ENCODE data around the gene STAT3. TPM values are rescaled to one million over a fixed set of nuclear protein-coding genes. Genes with fewer than 3 reads are reported as not detected.
A peak's percentile ranks its signal among the peaks of the same experiment; 100 is the strongest.

STAT3 gene
- total and polyA plus RNA-seq, 2 of the 13 experiments (the other 11 are each of a cell fraction or from before 2014, with no cell fraction given): 61.8 to 62.4 TPM

DNA sequence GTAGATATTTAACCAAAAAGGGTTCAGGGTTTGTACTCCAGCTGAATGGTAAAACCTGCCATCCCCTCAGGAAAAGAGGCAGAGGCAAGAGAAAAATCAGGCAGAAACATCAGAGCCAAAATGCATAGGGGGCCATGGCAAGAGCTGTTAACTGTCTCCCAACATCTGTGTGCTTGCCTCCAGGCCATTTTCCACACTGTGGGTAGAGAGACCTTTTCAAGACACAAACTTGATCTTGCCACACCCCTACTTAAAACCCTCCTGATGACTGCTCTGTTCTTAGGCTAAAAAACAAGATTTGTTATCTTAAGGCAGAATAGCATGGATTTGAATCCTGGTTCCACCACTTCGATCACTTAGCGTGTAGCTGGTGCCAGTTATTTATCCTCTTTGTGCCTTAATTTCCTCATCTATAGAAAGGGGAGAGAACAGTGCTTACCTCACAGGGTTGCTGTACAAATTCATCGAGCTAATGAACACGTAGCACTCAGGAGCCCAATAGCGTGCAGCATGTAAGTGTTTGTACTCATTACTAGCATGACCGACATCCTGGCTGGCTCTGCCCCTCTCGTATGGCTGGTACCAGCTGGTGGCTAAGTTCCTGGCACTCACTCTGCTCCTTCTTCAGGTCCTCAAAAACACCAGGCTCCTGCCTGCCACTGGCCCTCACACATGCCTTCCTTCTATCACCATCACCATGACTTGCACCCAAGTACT is 25.8 kb downstream of the STAT3 start:
- in situ Hi-C loops (cut with HindIII; ENCODE audit: extremely low pct_ligation_motif_present, low pct_unique_long_range_greater_than_20kb): no loop called here
- no peak overlapping the region for H3K4me3 ChIP-seq (replicated peaks in 1 of 3; ENCODE audit: insufficient read depth in 1 of 3, low read depth in 2 of 3, low read length in 3 of 3)
- H4K20me1 ChIP-seq (ENCODE audit: insufficient read depth, low read length): peaks cover 34% of the 10 kb centered on the region
- CTCF ChIA-PET (ENCODE audit: low intra/inter-chr PET ratio, low total read pairs): no interaction called here
- H3K79me2 ChIP-seq (ENCODE audit: insufficient read depth, low read length): peaks cover 76% of the 10 kb centered on the region
- 0 out of 5 replicates have a peak, but pooled peaks cover 0 to 2% of the 10 kb centered on the region in 2 experiments for H3K36me3 ChIP-seq (replicated peaks in 1 of 2; ENCODE audit: control insufficient read depth in 1 of 2, insufficient read depth in 2 of 2, low read length in 2 of 2)
- TF ChIP-seq ZNF878 (CRISPR knock-in tag; IDR thresholded peaks at IDR 0.05): no peak
- no peak for TF ChIP-seq ELF1 (CRISPR knock-in tag; IDR thresholded peaks at IDR 0.05)
- no peak overlapping the region for H2AFZ ChIP-seq (ENCODE audit: low read length)
- no peak overlapping the region for H3K9ac ChIP-seq (ENCODE audit: insufficient read depth, low read depth, low read length)
- POLR2A ChIA-PET: interaction anchor here (1.7 kb wide), 1 partner anchor 26 kb away, joined by 9 read pairs; the partner anchor contains the start of gene STAT3
- H3K4me1 ChIP-seq (ENCODE audit: insufficient read depth, low read length): peaks cover 44% of the 10 kb centered on the region
- no peak; the same call in 2 of the 3 replicates for ATAC-seq
- no TSS peak for BruUV-seq (replicated peaks)
- WGBS (ENCODE audit: low lambda C conversion rate): 92% methylated on average over 7 of the region's 7 CpGs
- no peak overlapping the region for H3K4me2 ChIP-seq (ENCODE audit: low read depth, low read length)
- no peak for FAIRE-seq
- no peaks in the 10 kb centered on the region for H3K27me3 ChIP-seq (ENCODE audit: control insufficient read depth in 1 of 2, insufficient read depth in 2 of 2, low read length in 2 of 2)
- H3K9me3 ChIP-seq (ENCODE audit: low read length): no peaks in the 10 kb centered on the region
- intact Hi-C loops (cut with micrococcal nuclease; ENCODE audit: unreplicated experiment): no loop called here
- DNase-seq (ENCODE audit: low spot score): no peak
- H3K27ac ChIP-seq (ENCODE audit: extremely low read length, insufficient read depth, low read length): no peak overlapping the region

DNA sequence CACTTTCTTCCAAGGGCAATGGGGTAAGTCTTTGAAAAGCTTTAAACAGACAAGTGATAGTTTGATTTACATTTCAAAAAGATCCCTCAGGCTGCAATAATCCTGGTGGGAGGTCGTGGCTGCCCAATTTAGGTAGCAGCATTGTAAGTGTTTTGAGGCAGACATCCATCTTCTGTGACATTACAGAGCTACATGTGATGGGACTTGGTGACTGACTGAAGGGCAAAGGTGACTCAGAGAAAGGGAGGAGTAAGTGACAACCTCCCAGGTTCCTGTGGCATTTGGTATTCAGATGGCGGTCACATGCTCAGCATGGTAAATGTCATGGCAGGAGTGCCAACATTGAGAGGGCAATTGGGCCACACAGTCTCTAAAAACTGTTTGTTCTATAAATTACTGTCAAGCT is 26.5 kb downstream of the STAT3 start:
- FAIRE-seq (peak; percentile 4), DNase-seq (ENCODE audit: low spot score) (peak; percentile 34), ATAC-seq (peak; percentile 62)
- no peak overlapping the region for H3K9ac ChIP-seq (ENCODE audit: insufficient read depth, low read depth, low read length)
- H2AFZ ChIP-seq (ENCODE audit: low read length): no peak overlapping the region
- no peak overlapping the region for H3K4me2 ChIP-seq (ENCODE audit: low read depth, low read length)
- H3K9me3 ChIP-seq (ENCODE audit: low read length): no peaks in the 10 kb centered on the region
- H3K4me3 ChIP-seq (replicated peaks in 1 of 3; ENCODE audit: insufficient read depth in 1 of 3, low read depth in 2 of 3, low read length in 3 of 3): no peak overlapping the region
- 63% methylated on average over 2 of the region's 2 CpGs for WGBS (ENCODE audit: low lambda C conversion rate)
- peaks cover 38% of the 10 kb centered on the region for H3K4me1 ChIP-seq (ENCODE audit: insufficient read depth, low read length)
- intact Hi-C loops (cut with micrococcal nuclease; ENCODE audit: unreplicated experiment) (no loop called here), in situ Hi-C loops (cut with HindIII; ENCODE audit: extremely low pct_ligation_motif_present, low pct_unique_long_range_greater_than_20kb) (no loop called here)
- peaks cover 30% of the 10 kb centered on the region; the same call in 1 of the 2 replicates for H4K20me1 ChIP-seq (ENCODE audit: insufficient read depth, low read length)
- POLR2A ChIA-PET: interaction anchor here (1.7 kb wide), 1 partner anchor 27 kb away, joined by 9 read pairs; the partner anchor contains the start of gene STAT3
- CTCF ChIA-PET (ENCODE audit: low intra/inter-chr PET ratio, low total read pairs): no interaction called here
- peaks cover 78% of the 10 kb centered on the region for H3K79me2 ChIP-seq (ENCODE audit: insufficient read depth, low read length)
- no peaks in the 10 kb centered on the region for H3K27me3 ChIP-seq (ENCODE audit: control insufficient read depth in 1 of 2, insufficient read depth in 2 of 2, low read length in 2 of 2)
- H3K36me3 ChIP-seq (replicated peaks in 1 of 2; ENCODE audit: control insufficient read depth in 1 of 2, insufficient read depth in 2 of 2, low read length in 2 of 2): peaks cover 0 to 2% of the 10 kb centered on the region in 2 experiments; a peak in 1 of 5 replicates
- no peak overlapping the region for H3K27ac ChIP-seq (ENCODE audit: extremely low read length, insufficient read depth, low read length)
- BruUV-seq (replicated peaks): no TSS peak
- TF ChIP-seq TEAD3 (CRISPR knock-in tag; optimal IDR thresholded peaks at IDR 0.05; ENCODE audit: borderline replicate concordance): peak; percentile 31
- TF ChIP-seq SUZ12 (IDR thresholded peaks at IDR 0.05; ENCODE audit: low read depth, low read length): no peak
- peak; percentile 61; the same call in 1 of the 2 replicates for TF ChIP-seq PPARG (CRISPR knock-in tag; conservative IDR thresholded peaks at IDR 0.05)
- TF ChIP-seq ZNF296 (CRISPR knock-in tag; conservative IDR thresholded peaks at IDR 0.05): no peak
- TF ChIP-seq ZNF549 (CRISPR knock-in tag; IDR thresholded peaks at IDR 0.05): no peak
- peak; percentile 43; the same call in 1 of the 2 replicates for TF ChIP-seq FOSL2 (CRISPR knock-in tag; IDR thresholded peaks at IDR 0.05)
- no peak for TF ChIP-seq MXD4 (CRISPR knock-in tag; IDR thresholded peaks at IDR 0.05)
- TF ChIP-seq, protein P1, sequence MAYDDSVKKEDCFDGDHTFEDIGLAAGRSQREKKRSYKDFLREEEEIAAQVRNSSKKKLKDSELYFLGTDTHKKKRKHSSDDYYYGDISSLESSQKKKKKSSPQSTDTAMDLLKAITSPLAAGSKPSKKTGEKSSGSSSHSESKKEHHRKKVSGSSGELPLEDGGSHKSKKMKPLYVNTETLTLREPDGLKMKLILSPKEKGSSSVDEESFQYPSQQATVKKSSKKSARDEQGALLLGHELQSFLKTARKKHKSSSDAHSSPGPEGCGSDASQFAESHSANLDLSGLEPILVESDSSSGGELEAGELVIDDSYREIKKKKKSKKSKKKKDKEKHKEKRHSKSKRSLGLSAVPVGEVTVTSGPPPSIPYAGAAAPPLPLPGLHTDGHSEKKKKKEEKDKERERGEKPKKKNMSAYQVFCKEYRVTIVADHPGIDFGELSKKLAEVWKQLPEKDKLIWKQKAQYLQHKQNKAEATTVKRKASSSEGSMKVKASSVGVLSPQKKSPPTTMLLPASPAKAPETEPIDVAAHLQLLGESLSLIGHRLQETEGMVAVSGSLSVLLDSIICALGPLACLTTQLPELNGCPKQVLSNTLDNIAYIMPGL (CRISPR knock-in tag; IDR thresholded peaks at IDR 0.05; ENCODE audit: borderline replicate concordance in 1 of 2, low read depth in 1 of 2): no peak
- no peak for TF ChIP-seq SPEN (CRISPR knock-in tag; IDR thresholded peaks at IDR 0.05; ENCODE audit: low read depth)
- peak; percentile 38; the same call in 1 of the 2 replicates for TF ChIP-seq SAP130 (CRISPR knock-in tag; IDR thresholded peaks at IDR 0.05; ENCODE audit: low read depth)
- TF ChIP-seq ERF (CRISPR knock-in tag; IDR thresholded peaks at IDR 0.05): no peak
- no peak for TF ChIP-seq ZNF124 (CRISPR knock-in tag; IDR thresholded peaks at IDR 0.05)
- TF ChIP-seq ZNF788 (CRISPR knock-in tag; IDR thresholded peaks at IDR 0.05; ENCODE audit: borderline replicate concordance): no peak
- no peak for TF ChIP-seq ZFX (CRISPR knock-in tag; IDR thresholded peaks at IDR 0.05; ENCODE audit: low read depth)
- TF ChIP-seq MXI1 (IDR thresholded peaks at IDR 0.05; ENCODE audit: borderline replicate concordance, low read depth, low read length): peak; percentile 39; the same call in 1 of the 3 replicates
